GM18517 (cell line): ENCODE data around the gene C9orf50.
"Not testable (repeated sequence)": the region's sequence is repeated elsewhere in the genome, so short reads cannot be mapped to it uniquely, and the experiment has no call there.

Experiments used
- ATAC-seq: cut with Tn5 transposase; IDR thresholded peaks from one replicate; pipeline ENCODE4 v1.9.1; 2021; ENCODE audit warnings: mild to moderate bottlenecking, moderate library complexity; ENCODE audit not compliant: unreplicated experiment

C9orf50 gene

DNA sequence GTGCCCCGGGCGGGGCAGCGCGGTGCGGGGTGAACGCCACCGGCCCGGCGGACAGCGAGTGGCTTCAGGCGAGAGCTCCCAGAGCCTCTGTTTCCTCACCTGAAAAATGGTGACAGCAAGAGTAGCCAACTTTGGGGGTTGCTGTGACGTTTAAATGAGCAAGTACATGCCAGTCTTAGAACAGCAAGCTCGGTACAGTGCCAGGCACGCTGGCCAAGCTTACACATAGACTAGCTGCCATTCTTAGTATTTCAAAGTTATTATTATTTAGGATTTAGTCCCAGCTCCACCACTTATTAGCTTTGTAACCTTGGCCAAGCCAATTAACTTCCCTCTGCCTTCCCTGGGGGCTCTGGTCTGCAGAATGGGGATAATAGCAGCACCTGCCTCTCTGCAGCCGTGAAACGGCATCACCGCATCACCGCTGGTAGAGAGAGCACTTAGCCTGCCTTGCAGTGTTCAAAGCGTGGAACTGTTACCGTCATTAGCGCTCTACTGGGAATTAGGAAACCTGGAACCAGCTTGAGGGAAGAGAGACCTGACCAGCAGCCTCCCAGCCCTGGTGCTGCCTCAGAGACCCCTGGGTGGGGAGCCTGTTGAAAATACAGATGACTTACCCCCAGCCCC is at the start of gene C9orf50:
C9orf50 (minus strand) TSS at position 433 of the 627 bp plus-strand sequence. CDS start 527 bp downstream, outside the sequence.
- no peak for ATAC-seq

- no peak for ATAC-seq
These were observed 49.0 kb upstream of the C9orf50 start for GRCh38 chr9:129669946-129670345.

DNA sequence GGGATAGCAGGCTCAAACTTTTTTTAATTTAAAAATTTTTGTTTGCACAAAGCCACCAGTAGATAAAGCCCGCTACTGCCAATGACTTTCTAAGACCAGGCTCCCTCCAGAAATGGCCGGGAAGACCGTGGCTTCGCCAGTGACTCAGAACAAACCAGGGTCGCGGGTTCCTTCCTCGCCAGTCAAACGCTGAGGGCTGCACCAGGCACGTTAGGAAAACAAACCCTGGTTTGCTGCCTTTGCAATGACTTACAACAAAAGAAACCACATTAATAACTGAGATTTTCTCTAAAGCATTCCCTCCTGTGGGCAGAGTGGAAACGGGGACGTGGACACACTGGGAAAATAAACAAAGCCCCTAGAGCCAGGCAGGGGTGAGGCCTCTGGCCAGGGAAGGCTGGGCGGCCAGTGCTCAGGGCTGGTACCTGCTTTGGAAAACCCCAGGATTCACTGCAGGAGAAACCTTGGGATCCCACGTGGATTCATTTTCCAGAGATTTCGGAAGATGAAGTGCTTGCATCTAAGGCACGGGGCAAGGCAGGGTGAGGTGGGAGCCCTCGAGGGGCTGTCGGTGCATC is 48.3 kb upstream of the C9orf50 start:
- no peak for ATAC-seq

DNA sequence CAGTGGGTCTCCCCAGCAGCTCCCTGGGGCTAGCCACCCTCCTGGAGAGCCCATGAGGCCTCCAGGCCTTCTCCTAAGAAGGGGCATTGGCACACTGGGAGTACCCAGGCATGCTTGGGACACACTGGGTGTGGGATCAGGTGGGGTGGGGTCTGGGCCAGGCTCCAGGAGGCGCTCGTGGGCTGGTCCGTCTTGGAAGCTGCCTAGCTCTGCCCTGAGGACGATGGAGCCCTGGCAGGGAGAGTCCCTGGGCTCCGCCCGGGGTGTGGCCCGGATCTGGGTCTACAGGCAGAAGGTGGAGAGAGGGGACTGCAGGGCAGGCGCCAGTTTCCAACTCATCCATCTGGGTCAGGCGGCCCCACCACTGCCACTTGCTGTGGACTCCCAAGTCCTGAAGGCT is 46.9 kb upstream of the C9orf50 start:
- no peak for ATAC-seq

GRCh38 chr9:129667378-129667777 is 46.5 kb upstream of the C9orf50 start:
- no peak for ATAC-seq

DNA sequence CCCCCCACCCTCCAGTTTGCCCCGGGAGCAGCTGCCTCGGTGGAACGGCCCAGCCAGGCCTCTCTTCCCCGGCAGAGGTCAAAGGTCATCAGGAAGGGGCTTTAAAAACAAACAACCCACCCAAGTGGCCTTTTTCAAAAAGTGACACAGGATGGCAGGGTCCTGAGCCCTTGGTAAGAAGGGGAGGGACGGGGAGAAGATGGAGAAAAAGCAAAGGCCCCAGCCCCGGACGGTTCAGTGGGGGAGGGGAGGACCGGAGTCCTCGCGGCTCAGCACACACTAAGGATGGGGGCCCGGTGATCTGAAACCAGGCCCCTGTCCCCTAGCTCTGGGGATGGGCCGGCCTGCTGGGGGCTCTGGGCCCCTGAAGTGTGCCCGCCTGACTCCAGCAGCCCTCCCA is 45.7 kb upstream of the C9orf50 start:
- ATAC-seq: no peak

GRCh38 chr9:129665814-129666520 is 45.1 kb upstream of the C9orf50 start:
- no peak for ATAC-seq

- ATAC-seq: no peak
These were observed 44.5 kb upstream of the C9orf50 start, which contains the start of gene PRRX2 for GRCh38 chr9:129665389-129665775. Gene PRRX2 (plus strand): TSS chr9:129665647. CDS start chr9:129665868, 221 bp downstream.

GRCh38 chr9:129664746-129665388 is 44.0 kb upstream of the C9orf50 start:
- no peak for ATAC-seq

DNA sequence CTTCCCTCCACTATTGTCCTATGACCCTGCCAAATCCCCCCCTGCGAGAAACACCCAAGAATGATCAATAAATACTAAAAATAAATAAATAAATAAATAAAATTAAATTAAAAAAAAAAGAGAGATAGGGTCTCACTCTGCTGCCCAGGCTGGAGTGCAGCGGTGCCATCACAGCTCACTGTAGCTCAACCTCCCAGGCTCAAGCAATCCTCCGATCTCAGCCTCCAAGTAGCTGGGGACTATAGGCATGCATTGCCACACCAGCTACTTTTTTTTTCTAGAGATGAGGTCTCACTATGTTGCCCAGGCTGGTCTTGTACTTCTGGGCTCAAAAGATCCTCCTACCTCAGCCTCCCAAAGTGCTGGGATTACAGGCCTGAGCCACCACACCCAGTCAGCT is 41.3 kb upstream of the C9orf50 start:
- not testable (repeated sequence) for ATAC-seq

GRCh38 chr9:129661029-129661428 is 40.1 kb upstream of the C9orf50 start:
- no peak for ATAC-seq

DNA sequence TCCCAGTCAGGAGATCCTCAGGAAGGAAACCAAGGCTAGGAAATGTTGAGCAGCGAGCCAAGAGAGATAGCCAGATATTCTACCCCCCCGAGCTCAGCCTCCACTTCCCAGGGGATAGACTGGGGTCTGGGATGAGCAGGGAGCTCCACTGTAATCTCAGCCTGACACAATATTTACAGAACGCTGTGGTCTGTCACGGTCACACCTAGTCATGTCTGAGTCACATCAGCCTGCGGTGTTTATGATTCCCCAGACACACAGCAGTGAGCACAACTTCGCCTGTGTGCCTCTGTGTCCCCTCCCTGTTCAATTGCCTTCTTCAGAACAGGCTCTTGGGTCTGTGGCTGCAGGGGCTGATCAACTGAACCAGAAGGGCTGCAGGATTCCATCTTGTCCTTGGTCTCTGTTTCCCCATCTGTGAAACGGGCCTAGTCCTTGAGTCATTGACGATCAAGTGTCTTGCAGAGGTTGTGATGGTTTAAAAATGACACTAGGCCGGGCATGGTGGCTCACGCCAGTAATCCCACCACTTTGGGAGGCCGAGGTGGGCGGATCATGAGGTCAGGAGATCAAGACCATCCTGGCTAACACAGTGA is 36.0 kb upstream of the C9orf50 start:
- ATAC-seq: no peak

DNA sequence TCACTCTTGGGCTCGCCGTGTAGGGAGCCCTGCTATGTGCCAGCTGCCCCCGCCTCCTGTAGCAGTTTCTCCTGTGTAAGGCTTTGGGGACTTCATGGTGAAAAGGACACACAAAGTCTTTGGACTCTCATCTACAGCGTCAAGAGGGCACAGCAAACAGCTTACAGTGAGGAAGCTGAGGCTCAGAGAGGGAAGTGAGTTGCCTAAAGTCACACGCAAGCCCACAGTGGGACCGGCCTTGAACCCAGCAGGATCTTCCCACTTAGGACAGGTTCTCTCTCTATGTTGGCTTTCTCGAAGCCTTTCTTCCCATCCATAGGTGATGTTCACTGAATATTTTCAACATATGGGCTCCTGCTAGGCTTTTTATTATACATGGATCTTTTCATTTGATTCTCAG is 34.8 kb upstream of the C9orf50 start:
- no peak for ATAC-seq

DNA sequence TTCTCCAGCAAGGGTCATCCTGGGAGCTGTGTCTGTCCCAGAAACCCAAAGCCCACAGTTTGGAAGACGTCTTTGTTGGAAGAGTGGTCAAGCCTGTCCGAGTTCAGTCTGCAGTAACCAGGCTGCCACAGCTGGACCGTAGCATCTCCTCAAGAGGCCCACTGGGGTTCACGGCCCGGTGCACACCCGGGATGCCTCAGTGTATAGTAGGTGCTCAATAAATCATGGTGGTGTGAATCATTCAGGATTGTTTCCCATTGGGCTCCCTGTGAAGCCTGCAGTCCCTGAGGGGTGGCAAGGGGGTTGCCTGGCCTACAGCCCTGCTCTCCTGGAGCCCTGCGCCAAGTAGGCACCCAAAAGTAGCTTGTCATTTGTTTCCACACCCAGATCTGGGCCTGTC is 34.3 kb upstream of the C9orf50 start:
- no peak for ATAC-seq

DNA sequence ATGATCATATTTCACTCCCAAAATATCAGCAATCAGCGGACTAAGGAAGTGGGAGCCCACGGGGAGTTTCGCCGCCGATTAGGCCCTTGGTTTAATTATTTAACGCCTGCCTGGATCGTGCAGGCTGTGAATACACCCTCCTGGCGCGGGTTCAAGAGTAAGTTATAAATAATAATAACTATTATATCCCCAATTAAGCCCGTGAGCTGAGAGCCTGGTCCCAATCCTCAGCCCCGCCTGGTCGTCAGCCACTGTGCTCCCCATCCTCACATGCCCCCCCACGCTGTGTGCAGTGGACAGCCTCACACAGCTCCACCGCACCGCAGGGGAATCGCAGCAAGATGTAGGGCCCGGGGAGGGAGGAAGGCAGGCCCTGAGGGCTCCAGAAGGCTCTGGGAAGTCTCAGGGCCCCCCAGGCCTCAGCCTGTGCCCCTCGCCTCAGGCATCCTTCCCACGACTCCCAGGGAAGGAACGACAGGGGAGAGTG is 33.7 kb upstream of the C9orf50 start:
- no peak for ATAC-seq

DNA sequence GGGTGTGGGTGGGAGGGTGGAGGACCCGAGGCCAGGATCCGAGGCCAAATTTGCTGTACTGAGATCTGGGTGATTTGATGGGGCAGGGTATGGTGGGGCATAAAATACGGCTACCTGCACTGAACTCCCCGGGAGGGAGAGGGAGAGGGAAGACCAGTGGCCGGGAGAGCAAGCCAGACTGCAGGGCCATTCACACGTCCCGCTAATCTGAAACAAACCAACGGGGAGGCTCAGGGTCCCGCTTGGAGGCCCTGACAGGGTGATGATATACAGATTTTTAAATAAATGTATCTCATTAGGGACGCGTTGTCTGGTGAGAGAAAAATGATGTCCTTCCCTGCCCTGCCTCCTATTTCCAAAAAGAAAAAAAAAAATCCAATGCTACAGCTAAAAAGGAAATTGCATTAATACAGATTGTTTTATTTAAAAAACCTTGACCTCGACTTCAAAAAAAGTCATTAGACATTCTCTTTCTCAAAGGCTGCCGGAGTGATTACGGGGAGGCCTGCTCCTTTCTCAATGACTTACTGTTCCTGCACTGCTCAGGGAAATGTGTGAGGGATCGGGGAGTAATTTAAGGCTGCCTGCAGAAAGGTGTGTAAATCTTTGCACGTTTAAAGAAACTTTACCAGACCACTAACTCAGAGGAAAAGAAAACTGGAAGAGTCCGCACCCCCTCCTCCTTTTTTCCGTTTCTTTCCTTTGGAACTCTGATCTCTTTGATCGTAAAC is 33.1 kb upstream of the C9orf50 start:
- no peak for ATAC-seq

GRCh38 chr9:129650680-129651235 is 29.9 kb upstream of the C9orf50 start:
- ATAC-seq: no peak

- no peak for ATAC-seq
These were observed 29.1 kb upstream of the C9orf50 start for GRCh38 chr9:129649726-129650679.

GRCh38 chr9:129648764-129649115 is 27.8 kb upstream of the C9orf50 start:
- no peak for ATAC-seq
